Measurements from ENCODE around the gene ABCC4.

The ABCC4 gene

GRCh38 chr13:95155093-95155492, 146.2 kb downstream of the ABCC4 start:
- DNase-seq (ENCODE audit: low spot score), result no peak

GRCh38 chr13:95154413-95154886, 146.8 kb downstream of the ABCC4 start:
- DNase-seq (ENCODE audit: low spot score), result no peak

- DNase-seq (ENCODE audit: low spot score), result no peak
Observed at GRCh38 chr13:95153647-95154412, 147.4 kb downstream of the ABCC4 start.

DNA sequence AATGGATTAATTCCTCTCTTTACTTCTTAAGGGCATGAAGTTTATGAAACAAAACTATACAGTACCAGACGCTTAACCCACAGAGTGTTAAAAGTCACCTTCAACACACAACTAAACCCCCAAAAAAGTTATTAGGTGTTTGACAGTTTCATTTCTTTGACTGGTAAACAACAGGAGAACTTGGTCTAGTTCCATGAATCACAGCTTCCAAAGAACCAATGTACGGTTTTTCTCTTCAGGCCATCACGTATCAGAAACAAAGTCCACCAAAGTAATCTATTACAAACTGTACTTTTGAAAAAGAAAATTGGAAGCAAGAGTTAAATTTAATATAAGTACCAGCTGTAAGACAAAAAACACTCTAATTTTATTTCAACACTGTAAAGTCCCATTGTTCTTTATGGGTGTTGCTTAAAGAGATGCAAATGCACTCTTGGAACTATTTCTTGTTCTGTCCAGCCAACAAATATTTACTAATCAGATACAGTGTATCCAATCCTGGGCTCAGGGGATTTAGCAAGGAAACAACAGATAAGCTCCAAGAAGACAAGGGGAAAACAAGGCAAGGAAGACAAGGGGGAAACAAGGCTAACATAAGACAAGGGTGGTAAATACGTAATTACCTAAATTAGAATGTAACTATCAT, 149.2 kb downstream of the ABCC4 start:
- no peak for DNase-seq (ENCODE audit: low spot score)

DNA sequence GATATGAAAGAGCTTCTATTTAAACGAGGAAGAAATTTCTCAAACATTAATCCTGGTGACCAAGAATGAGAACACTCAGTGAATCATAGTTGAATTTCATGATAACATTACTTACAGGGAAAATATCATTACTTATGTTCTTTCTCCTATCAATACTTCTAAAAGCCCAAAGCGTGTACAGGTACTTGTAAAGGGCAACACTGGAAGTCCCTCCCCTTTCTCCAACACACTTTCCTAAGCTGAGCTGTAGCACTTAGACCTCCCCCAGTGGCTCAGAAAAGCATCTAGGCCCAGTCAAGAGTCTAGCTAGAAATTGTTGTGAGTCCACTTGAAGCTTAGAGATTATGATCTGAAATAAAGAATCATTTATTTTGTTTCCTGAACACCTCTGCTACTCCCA, 150.7 kb downstream of the ABCC4 start:
- DNase-seq (ENCODE audit: low spot score), result no peak

DNA sequence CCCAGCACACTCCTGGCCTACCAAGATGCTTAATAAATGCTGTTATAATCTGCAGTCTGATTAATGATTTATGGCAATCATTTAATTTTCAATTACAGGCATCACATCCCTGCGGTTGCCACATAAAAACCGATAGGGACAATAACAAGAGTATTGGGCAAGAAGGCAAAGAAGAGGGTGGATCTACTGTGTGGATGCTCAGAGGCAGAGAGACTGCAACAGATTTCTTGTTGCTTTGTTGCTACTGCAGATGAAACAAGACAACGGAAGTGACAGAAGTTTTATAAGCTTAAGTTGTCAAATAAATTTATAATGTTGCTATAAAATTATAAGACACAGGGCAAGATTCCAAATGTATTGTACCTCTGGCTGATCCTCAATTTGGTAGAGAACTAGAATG, 154.8 kb downstream of the ABCC4 start:
- DNase-seq (ENCODE audit: low spot score), result no peak

DNA sequence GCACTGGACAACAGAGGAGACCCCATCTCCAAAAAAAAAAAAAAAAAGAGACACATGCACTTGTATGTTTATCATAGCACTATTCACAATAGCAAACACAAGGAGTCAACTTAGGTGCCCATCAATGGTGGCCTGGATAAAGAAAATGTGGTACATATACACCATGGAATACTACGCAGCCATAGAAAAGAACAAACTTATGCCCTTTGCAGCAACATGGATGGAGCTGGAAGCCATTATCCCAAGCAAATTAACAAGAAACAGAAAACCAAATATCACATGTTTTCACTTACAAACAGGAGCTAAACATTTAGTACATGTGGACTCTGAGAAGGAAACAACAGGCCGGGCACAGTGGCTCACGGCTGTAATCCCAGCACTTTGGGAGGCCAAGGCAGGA, 155.7 kb downstream of the ABCC4 start:
- DNase-seq (ENCODE audit: low spot score), result no peak

- no peak for DNase-seq (ENCODE audit: low spot score)
Observed at GRCh38 chr13:95140502-95140901, 160.7 kb downstream of the ABCC4 start.

DNA sequence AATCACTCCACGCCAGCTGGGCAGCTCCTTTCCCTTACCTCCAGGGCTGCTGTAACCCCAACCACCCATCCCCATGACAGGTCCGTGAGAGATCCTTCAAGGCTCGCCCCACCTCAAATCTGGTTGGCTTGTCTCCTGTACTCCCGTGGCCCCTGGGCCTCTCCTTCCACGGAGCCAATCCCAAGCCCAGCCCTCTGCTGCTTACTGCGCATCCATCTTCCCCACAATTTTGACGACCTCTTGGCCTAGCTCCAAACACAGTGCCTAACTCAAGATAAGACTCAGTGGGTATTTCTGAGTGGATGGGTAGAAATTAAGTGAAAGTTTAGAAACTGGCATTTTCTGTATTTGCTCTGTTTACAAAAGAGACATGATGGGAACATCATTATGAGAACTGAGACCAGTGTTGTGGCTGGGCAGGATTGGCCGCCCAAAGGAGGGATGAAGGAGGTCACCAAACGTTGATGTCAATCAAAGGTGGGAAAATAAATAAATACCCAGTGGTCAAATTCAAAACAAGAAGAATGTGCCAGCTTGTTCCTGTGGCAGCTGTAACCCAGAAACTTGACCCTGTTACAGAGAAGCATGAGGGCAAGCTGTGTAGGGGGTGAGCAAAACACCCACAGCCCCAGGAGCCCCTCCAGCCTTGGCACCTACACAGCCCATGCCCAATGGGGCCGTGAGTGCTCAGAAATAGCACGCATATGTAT, 162.2 kb downstream of the ABCC4 start:
- DNase-seq (ENCODE audit: low spot score), result no peak

DNA sequence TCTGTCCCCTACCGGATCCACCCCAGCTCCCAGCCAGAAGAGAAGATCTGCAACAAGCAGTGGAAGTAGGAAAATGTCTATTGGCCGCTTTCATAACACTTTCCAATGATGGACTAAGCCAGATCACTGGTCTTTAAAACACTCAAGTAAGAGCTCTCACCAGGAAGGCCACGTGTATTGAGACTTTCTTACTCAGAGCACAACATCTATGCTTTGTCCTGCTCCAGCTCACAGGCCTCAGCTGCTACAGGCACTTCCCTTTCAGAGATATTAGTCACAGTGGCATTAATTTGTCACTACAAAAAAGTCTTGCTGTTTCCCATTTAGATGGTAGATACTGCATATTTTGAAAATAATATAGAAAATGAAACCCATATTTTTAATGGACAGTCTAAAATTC, 164.2 kb downstream of the ABCC4 start:
- DNase-seq (ENCODE audit: low spot score), result no peak

- no peak for DNase-seq (ENCODE audit: low spot score)
Observed at GRCh38 chr13:95136638-95137037, 164.6 kb downstream of the ABCC4 start.

GRCh38 chr13:95133498-95133897, 167.8 kb downstream of the ABCC4 start:
- no peak for DNase-seq (ENCODE audit: low spot score)

DNA sequence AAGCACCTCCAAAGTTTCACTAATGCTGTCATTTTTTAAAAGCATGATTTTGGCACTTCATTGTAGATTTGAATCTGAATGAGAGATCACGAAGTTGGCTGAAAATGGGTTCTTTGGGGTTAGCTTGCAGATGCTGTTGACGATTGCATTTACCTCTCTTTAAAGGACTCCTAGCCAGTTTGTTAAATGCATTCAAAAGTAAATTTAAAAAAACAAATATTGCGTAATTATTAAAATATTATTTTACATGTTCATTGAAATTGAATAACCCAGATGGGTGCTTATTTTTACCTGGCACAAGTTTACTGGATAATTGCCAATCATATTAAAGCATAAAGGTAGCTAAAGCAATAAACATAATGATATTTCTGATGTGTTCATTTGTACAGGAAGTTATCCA, 172.2 kb downstream of the ABCC4 start:
- no peak for DNase-seq (ENCODE audit: low spot score)

GRCh38 chr13:95128045-95128643, 173.1 kb downstream of the ABCC4 start:
- no peak for DNase-seq (ENCODE audit: low spot score)

DNA sequence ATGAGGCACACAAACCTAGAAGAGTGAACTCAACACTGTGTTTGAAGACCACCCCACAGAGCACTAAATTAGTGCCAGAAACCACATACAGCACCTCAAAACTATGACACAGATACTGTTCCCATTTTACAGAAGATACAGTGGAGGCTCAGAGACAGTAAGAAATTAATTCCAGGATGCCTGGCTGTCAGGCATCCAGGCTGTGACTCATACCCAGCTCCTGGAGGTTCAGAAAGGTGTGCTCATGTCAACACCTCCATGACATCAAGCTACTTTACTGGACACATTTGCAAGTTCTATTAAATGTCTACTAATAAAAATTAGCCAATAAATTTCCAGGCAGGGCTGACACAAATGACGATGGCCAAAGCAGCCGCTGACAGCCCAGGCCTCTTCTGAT, 176.3 kb downstream of the ABCC4 start:
- DNase-seq (ENCODE audit: low spot score), result no peak

GRCh38 chr13:95123726-95124125, 177.5 kb downstream of the ABCC4 start:
- no peak for DNase-seq (ENCODE audit: low spot score)

DNA sequence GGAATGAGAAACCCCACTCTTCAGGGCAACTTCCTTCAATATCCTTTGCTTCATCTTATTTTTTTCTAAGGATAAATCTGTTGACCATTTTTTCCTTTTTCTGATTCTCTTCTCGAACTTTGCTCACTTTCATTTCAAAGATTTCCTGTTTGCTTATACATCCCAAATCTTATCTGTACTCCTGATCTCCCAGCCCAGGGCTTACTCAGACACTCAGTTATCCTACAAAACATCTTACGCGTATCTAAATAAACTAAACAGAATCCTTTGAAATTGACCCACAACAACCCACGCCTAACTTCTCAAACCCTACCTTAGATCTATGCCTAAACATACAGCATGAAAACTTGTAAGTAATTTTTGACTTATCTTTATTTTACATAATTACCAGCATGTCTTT, 179.2 kb downstream of the ABCC4 start:
- DNase-seq (ENCODE audit: low spot score), result no peak

DNA sequence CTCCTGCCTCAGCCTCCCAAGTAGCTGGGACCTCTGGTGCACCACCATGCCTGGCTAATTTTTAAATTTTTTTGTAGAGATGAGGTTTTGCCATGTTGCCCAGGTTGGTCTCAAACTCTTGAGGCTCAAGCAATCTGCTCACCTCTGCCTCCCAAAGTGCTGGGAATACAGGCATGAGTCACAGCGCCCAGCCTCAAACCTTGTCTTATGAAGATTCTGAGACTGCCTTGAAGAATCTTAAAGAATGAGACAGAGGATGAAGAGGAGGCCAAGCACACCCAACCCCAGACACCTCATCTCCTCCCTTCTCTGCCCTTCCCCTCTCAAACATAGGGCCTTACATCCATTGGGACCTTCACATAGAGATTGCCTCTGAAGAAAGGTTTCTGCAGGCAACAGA, 179.7 kb downstream of the ABCC4 start:
- DNase-seq (ENCODE audit: low spot score), result no peak

GRCh38 chr13:95120650-95121049, 180.6 kb downstream of the ABCC4 start:
- no peak for DNase-seq (ENCODE audit: low spot score)

DNA sequence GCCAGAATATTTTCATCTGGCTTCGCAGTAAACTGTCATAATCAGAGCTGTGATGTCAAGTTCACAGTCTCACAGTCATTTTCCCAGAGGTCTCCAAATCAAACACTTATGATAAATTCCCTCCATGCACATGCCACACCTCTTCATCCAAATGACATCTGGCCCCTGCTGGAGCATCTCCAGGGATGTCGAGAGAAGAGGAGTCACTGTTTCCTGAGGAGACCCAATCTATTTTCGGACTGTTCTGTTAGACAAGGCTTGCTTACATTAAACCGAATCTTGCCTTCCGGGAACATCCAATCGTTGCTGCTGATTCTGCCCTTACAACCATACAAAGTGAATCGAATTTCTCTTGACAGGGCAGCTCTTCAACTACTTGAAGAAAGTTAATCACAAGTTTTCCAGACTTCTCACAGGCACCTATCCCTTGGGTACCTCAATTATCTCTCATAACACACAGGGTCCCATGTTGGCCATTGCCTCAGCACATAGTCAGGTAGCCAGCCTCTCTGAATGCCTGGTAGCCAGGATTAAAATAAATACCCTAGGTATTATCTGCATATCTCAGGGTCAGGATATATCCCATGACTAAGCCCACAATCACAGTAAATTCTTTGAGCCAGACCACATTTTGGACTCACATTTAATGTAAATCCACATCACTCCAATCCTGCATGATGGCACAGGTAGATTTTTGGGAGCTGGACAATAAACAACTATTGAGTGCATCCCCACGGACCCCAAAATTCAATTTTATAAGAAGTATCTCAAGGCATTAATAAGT, 182.5 kb downstream of the ABCC4 start:
- DNase-seq (ENCODE audit: low spot score), result no peak

- DNase-seq (ENCODE audit: low spot score), result no peak
Observed at GRCh38 chr13:95117092-95117491, 184.2 kb downstream of the ABCC4 start.

DNA sequence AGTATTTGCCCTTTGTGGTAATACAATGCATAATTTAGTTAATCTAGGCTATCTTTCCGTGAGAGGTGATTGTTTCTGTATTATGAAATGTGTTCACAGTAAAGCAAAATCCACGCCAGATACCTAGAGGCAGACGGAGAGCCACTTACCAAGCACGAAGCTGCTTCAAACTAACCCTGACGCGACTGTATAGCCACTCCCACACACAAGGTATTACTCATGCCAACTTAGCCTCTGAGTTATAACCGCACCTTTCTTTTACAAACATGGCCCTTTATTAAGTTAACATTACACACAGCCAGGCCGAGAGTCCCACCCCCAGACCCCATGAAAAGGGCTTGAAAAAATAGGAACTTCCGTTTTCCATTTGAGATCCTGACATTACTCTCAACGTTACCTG, 185.7 kb downstream of the ABCC4 start:
- no peak for DNase-seq (ENCODE audit: low spot score)
